Choroid plexus epithelial cell (primary cell): ENCODE results near the gene PDZD8.

ENCODE experiments used
- DNase-seq: peaks from one replicate; pipeline ENCODE4 v3.0.0-alpha.2; 2010; ENCODE audit warnings: low read depth
- H3K4me3 ChIP-seq: 2 replicates; pipeline ENCODE4 v1.5.1; 2011; ENCODE audit warnings: low read depth, mild to moderate bottlenecking, control low read depth, low read length, moderate library complexity
- TF ChIP-seq, protein P1 (sequence below): conservative IDR thresholded peaks from 2 replicates; pipeline ENCODE4 v1.5.1; 2011; ENCODE audit warnings: low read depth, mild to moderate bottlenecking, control low read depth, inconsistent platforms, low read length, moderate library complexity

Gene PDZD8

DNA sequence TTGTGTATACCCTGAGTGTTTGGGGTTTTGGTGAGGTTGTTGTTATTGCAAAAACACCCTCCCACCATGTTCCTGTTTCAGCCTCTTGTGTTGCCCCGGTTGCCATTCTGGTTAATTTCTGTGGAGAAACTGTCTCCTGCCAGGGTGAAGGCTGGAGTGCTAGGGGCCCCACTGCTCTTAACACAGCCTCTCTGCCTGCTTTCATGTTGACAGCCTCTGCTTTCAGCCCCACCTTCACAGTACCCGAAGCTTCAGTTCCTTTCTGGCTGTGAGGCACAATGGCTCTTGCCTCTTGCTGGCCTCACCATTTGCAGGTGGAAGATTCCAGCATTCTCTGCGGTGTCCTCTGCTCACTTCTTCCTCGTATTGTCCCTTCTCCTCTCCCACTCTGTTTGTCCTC, 115.2 kb downstream of the PDZD8 start:
- DNase-seq, result no peak
- H3K4me3 ChIP-seq, result no peak overlapping the region
- TF ChIP-seq, protein P1, sequence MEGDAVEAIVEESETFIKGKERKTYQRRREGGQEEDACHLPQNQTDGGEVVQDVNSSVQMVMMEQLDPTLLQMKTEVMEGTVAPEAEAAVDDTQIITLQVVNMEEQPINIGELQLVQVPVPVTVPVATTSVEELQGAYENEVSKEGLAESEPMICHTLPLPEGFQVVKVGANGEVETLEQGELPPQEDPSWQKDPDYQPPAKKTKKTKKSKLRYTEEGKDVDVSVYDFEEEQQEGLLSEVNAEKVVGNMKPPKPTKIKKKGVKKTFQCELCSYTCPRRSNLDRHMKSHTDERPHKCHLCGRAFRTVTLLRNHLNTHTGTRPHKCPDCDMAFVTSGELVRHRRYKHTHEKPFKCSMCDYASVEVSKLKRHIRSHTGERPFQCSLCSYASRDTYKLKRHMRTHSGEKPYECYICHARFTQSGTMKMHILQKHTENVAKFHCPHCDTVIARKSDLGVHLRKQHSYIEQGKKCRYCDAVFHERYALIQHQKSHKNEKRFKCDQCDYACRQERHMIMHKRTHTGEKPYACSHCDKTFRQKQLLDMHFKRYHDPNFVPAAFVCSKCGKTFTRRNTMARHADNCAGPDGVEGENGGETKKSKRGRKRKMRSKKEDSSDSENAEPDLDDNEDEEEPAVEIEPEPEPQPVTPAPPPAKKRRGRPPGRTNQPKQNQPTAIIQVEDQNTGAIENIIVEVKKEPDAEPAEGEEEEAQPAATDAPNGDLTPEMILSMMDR, result no peak

DNA sequence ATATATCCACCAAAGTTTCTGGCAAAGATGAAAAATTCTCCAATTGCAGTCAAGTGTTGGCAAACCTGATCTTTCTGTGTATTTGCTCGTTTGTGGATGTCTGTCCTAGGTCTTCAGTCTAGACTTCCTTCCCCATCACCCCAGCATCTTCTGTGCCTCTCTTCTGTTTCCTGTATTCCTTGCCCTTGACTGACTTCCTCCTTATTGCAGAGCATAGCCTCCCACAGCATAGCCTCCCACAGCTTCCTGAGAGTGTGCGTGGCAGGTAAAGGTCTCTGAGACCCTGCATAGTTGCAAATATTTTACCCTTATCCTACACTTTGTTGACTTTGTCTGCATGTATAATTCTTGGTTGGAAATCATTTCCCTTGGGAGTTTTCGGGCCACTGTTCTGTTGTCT, 116.0 kb downstream of the PDZD8 start:
- H3K4me3 ChIP-seq, result no peak overlapping the region
- no peak for DNase-seq
- TF ChIP-seq, protein P1, result no peak

- H3K4me3 ChIP-seq, result no peak overlapping the region
- TF ChIP-seq, protein P1, result no peak
- DNase-seq, result no peak
Observed at GRCh38 chr10:117257721-117258120, 117.5 kb downstream of the PDZD8 start.

DNA sequence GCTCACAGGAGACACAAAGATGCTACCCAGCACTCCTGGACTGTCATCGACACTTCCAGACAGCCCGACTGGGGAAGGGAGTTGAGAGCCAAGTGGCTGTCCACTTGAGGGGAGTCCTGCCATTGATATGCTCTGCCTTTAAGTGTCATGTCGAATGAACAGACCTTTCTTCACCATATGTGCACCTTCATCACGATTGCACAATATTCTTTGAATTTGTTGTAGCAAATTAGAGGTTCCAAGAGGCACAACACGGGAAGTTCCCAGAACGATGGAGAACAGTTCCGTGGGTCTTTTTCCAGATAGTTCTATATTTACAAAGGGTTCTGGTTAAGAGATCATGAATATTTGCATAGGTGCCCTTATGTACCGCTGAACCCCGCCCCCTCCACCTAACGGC, 118.3 kb downstream of the PDZD8 start:
- no peak for DNase-seq
- no peak overlapping the region for H3K4me3 ChIP-seq
- TF ChIP-seq, protein P1, result no peak

DNA sequence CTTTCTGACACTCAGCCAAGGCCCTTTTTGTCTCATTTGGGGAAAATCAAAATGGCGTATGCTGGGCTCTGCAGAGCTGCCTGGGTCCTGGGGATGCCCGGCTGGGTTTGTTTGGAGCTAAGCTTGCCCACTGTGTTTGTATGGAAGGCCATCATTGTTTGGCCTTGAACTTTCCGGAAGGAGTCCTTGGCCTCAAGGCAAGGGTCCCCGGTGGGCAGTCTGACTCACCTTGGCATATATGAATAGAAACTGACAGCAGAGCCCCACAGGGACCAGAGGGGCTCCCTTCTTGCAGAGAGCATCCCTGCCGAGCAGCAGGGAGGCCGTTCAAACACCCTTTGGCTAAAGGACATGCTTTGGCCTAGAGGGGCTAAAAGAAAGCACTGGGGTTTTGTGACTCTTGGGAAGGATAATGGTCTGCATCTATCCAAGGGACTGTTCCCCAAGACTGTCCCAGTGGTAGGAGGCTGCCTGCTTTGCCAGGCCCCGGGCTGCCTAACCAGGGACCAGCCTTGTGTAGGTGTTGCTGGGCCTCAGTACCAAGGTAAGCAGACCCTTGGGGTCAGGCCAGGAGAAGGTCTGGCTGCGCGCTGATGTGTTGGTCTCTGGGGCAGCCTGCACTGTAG, 119.3 kb downstream of the PDZD8 start:
- TF ChIP-seq, protein P1, result no peak
- no peak overlapping the region for H3K4me3 ChIP-seq
- no peak for DNase-seq

DNA sequence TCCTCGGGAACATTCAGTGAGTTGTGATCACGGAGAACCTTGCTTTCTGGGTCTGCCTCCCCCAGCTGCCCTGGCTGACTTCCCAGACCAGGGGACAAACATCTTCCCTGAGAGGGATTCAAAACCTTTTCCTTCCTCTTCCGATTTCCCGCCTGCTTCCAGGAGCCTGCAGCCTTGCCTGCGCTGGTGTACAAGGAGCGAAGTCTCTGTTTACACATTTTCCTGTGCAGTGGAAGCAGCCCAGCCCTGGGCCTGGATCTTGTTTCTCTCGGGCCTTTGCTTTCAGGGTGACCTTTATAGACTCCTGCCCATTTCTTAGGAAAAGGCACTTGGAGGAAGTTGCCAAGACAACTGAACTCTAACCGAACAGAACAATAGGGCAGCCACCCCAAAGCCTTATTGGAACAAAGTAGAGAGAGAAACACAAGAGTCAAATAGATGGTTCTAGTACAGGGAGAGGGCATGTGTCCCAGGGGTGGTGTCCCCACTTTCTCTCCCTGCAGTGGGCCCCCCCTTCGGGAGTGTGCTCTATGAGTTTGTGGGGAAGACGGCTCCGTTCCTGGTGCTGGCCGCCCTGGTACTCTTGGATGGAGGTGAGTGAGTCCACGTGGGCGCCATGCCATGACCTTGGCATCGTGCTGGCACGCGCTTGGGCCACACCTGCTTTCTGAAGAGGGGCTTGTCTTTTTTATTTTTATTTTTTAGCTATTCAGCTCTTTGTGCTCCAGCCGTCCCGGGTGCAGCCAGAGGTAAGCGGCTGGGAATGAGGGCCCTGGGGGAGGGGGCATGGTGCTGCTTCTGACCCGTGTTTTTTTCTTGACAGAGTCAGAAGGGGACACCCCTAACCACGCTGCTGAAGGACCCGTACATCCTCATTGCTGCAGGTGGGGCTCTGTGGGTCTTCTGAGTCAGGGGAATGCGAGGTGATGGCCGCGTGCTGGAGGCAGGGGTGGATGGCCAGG, 120.2 kb downstream of the PDZD8 start:
- no peak for DNase-seq
- H3K4me3 ChIP-seq, result no peak overlapping the region
- TF ChIP-seq, protein P1, result no peak
